RPMI8226 (cell line): ENCODE results near the gene ZNF536.
"Not testable (repeated sequence)": the region's sequence is repeated elsewhere in the genome, so short reads cannot be mapped to it uniquely, and the experiment has no call there.

Source experiments
- DNase-seq: peaks from one replicate; pipeline ENCODE4 v3.0.0-alpha.2; 2015

ZNF536 gene

GRCh38 chr19:30391554-30392551, 19.7 kb downstream of the ZNF536 start:
- no peak for DNase-seq

- no peak for DNase-seq
These were observed 20.9 kb downstream of the ZNF536 start for GRCh38 chr19:30393046-30393445.

- no peak for DNase-seq
These were observed 21.7 kb downstream of the ZNF536 start for GRCh38 chr19:30393729-30394480.

- DNase-seq = no peak
These were observed 22.4 kb downstream of the ZNF536 start for GRCh38 chr19:30394481-30395151.

- no peak for DNase-seq
These were observed 23.1 kb downstream of the ZNF536 start for GRCh38 chr19:30395283-30395682.

GRCh38 chr19:30398539-30398938, 26.4 kb downstream of the ZNF536 start:
- DNase-seq = not testable (repeated sequence)

GRCh38 chr19:30401956-30402355, 29.8 kb downstream of the ZNF536 start:
- DNase-seq = no peak

GRCh38 chr19:30402436-30403202, 30.4 kb downstream of the ZNF536 start:
- no peak for DNase-seq

GRCh38 chr19:30403203-30403985, 31.2 kb downstream of the ZNF536 start:
- no peak for DNase-seq

GRCh38 chr19:30406220-30407067, 34.3 kb downstream of the ZNF536 start:
- peak; percentile 3 for DNase-seq

GRCh38 chr19:30407068-30407709, 35.0 kb downstream of the ZNF536 start:
- DNase-seq = no peak

- no peak for DNase-seq
These were observed 36.6 kb downstream of the ZNF536 start for GRCh38 chr19:30408734-30409301.

GRCh38 chr19:30411714-30412113, 39.5 kb downstream of the ZNF536 start:
- no peak for DNase-seq

- no peak for DNase-seq
These were observed 44.2 kb downstream of the ZNF536 start for GRCh38 chr19:30416375-30416774.

- DNase-seq = not testable (repeated sequence)
These were observed 45.0 kb downstream of the ZNF536 start for GRCh38 chr19:30417166-30417565.

GRCh38 chr19:30419568-30420180, 47.5 kb downstream of the ZNF536 start:
- DNase-seq = no peak

GRCh38 chr19:30420316-30420715, 48.1 kb downstream of the ZNF536 start:
- no peak for DNase-seq

GRCh38 chr19:30420881-30421280, 48.7 kb downstream of the ZNF536 start:
- no peak for DNase-seq

- no peak for DNase-seq
These were observed 49.4 kb downstream of the ZNF536 start for GRCh38 chr19:30421571-30421970.
